ENCODE data around the gene MRPL55.

MRPL55 gene

GRCh38 chr1:228099331-228099732 lies 9.8 kb downstream of the MRPL55 start:
- ATAC-seq = no peak

DNA sequence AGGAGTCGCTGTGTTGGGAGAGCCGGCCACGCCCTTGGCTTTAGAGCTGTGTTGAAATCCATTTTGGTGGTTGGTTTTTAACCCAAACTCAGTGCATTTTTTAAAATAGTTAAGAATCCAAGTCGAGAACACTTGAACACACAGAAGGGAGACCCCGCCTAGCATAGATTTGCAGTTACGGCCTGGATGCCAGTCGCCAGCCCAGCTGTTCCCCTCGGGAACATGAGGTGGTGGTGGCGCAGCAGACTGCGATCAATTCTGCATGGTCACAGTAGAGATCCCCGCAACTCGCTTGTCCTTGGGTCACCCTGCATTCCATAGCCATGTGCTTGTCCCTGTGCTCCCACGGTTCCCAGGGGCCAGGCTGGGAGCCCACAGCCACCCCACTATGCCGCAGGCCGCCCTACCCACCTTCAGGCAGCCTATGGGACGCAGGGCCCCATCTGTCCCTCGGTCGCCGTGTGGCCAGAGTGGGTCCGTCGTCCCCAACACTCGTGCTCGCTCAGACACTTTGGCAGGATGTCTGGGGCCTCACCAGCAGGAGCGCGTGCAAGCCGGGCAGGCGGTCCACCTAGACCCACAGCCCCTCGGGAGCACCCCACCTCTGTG lies 10.7 kb downstream of the MRPL55 start:
- ATAC-seq = no peak

DNA sequence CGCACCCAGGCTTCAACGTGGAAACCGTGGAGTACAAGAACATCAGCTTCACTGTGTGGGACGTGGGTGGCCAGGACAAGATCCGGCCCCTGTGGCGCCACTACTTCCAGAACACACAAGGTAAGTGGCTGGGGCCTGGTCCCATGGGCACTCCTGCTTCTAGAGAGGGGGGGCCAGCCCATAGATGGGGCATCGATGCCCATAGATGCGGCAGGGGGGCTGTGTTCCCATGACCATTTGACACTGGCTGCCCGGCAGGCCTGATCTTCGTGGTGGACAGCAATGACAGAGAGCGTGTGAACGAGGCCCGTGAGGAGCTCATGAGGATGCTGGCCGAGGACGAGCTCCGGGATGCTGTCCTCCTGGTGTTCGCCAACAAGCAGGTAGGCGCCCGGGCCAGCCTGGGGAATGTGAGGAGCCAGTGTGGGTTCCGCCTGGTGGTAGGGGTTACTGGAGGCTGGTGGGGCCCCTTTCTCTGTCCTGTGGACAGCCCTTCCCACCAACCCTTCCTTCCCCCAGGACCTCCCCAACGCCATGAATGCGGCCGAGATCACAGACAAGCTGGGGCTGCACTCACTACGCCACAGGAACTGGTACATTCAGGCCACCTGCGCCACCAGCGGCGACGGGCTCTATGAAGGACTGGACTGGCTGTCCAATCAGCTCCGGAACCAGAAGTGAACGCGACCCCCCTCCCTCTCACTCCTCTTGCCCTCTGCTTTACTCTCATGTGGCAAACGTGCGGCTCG lies 11.6 kb downstream of the MRPL55 start:
- ATAC-seq = no peak

DNA sequence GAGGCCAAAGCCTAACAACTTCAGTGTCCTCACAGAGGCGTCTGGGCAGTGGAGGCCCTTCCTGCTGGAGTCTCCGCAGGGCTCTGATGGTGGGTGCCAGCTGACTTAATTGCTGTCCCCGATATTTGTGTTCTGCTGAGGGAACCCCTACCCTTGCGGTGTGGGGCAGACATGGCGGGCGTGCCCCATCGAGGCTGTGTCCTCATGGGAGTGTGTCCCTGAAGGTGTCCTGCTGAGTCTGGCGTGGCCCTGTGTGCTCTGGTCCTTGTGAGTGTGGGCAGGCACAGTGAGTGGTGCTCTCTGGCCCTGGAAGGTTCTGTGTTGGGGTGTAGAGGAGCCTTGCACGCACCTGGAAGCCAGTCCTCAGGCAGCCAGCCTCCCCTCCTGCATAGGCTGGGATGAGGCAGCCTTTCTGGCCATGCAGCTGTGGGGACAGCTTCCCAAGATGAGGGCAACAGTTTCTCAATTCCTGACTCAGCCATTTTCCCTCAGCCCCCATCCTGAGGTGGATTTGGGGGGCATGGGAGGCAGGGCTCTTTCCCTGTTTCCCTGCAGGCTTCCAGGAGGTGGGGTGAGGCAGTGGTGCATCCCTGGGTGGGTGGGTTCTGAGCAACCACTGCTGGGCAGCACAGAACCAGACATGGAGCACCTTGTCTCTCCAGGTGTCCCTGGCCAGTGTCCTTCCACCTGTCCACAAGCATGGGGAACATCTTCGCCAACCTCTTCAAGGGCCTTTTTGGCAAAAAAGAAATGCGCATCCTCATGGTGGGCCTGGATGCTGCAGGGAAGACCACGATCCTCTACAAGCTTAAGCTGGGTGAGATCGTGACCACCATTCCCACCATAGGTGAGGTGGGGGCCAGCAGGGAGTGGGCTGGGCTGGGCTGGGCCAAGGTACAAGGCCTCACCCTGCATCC lies 12.4 kb downstream of the MRPL55 start:
- ATAC-seq = no peak

GRCh38 chr1:228095938-228096337 lies 13.2 kb downstream of the MRPL55 start:
- ATAC-seq = no peak

DNA sequence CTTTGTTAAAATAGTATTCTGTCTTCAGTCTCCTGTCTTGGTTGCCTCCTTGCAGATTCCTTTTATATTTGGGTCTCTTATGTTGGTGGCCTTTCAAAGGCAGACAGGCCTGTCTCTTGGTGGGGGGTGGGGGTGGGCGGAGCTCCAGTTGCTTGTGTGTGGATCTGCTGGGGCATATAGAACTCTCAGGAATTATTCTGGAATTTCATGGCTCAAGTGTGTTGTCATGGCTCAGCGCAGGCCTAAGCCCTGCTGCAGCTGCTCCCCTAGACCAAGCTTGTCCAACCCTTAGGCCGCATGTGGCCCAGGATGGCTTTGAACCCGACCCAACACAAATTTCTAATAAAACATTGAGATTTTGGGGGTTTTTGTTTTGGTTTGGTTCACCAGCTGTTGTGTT lies 13.9 kb downstream of the MRPL55 start:
- no peak for ATAC-seq

- ATAC-seq = no peak
Measured at GRCh38 chr1:228094432-228095016, 14.6 kb downstream of the MRPL55 start.

GRCh38 chr1:228093050-228093906 lies 15.8 kb downstream of the MRPL55 start:
- no peak for ATAC-seq

- no peak for ATAC-seq
Measured at GRCh38 chr1:228092342-228093049, 16.6 kb downstream of the MRPL55 start.

DNA sequence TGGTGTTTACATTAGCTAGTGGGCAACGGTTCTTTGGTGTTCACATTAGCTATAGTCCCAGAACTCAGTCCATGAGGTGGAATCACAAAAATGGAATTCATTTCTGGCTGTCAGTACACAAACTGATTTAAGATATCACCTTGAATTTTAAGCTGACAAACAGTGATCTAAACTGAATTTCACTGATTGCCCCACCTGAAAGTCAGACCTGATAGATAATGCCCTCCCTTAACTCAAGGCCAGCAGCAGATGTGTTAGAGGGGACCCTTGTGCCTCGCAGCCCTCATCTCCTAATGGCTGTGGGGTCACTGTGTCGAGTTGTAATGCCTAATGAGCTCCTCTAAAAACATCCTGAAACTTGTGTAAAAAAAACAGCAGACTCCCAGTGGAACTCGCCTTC lies 18.0 kb downstream of the MRPL55 start:
- no peak for ATAC-seq

DNA sequence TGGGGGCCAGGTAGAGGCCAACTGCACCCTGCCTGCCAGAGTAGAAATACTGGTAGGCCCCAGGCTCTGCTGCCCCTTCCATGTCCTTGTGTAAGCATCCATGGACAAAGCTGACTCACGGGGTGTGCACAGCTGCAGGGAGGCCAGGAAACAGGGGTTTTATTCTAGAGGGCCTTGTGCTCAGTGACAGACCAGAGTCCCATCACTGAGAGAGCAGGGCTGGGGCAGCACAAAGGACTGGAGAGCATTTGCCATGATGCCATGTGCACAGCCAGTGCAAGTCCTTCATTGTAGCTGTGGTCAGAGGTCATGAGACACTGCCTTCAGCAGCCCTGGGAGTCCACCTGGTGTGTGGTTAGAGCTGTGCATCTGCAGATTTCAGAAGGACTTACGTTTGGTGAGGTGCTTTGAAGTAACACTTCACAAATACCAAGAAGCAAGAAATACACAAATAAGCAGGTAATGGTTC lies 18.5 kb downstream of the MRPL55 start:
- no peak for ATAC-seq

- ATAC-seq = no peak
Measured at GRCh38 chr1:228089519-228090380, 19.3 kb downstream of the MRPL55 start.

DNA sequence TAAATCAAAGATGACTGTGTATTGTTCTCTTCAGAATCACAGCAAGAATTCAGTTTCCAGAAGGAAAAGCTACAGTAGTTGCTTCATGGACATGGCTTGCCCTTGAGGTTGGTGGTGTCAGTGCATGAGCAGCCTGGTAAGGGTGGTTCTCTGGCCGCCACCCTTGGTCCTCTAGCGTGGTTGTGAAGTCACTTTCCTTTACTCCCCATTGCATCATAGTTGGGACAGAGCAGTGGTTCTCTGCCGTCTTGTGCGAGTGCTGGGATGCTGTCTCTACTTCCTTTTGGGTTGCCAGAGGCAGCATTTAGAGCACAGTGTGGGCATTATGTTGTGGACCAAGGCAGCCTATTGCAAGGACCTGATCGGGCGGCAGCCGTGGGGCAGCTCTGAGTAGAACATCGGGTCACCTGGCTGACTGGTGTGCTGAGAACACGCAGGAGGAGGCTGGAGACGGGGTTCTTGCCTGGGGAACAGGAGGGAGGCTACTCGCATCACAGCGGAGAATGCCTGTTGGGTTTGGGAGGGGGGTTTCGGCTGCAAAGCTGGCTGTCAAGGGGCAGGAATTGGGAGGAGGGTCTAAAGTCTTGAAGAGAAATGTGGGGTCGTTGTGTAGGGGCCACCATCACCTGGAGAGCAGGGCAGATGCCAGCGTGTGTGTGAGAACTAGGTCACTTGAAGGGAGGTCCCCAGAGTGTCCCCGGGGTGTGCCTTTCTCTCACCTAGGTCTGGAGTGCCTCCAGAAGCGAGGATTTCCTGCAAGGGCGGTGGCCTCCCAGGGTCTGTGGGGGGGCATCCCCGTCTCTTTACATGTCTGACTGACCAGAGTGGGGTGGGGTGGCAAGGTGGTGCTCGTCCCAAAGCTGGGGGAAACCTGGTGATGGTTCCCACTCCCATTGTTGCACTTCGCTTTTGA lies 20.3 kb downstream of the MRPL55 start:
- no peak for ATAC-seq

DNA sequence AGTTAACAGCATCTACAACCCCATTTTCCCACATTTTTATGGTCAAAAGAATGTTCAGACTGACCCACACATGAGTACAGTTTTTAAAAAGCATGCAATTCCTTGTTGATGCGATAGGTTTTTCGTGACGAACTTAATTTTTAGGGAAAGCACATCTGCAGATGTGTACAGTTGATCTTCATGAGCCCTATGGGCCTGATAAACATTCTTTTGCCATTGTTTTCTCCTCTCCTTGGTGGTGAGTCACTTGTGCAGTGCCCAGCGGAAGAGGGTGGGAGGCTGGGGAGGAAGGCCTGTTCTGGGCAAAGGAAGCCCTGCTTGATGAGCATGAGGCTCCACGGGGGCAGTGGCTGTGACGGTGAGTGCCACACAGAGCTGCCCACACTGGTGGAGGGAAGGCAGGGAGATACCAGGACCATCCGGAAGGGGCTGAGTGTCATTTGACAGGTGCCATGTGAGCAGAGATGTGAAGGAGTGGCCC lies 21.3 kb downstream of the MRPL55 start:
- peak in 1 of 2 donors; percentile 28 for ATAC-seq

GRCh38 chr1:228085287-228085951 lies 23.7 kb downstream of the MRPL55 start:
- ATAC-seq = no peak

- no peak for ATAC-seq
Measured at GRCh38 chr1:228084797-228085196, 24.3 kb downstream of the MRPL55 start.

DNA sequence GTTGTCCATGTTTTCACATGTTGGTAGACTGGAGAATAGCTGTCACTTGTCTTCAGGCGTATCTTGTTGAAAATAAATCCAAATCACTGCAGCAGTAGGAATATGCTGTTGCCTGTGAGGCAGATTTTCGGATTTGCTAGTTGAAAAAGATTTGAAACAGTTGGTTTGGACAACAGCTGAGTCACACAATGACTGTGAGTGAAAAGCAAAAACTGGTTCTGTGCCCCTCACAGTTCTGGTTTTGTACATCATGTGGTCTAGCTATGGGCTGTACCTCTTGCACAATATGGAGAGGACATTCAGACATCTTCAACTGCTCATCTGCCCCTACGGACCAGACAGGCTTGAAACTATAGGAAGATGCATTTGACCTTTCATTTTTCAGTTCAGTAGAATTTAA lies 24.8 kb downstream of the MRPL55 start:
- ATAC-seq = peak; percentile 13 to 50

DNA sequence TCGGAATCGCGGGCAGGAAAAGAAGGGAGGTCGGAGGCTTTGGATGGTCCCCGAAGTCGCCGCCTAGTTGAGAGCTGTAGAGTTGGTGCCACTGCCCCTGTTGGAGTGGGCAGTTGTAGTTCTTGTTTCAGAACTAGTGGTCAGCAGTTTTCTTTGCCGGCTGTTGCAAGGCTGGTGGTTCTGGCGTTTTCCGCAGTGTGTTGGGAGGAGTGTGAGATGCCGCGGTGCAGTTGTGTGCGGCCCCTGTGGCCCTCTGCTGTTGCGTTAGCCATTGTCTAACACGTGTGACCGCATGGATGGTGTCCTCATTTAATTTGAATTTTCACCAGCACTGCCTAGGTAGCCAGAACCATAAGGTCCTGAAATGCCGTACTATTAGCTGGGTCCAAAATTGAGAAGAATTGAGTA lies 25.2 kb downstream of the MRPL55 start:
- ATAC-seq = no peak

Data from activated CD4-positive, CD25-positive, alpha-beta regulatory T cell treated with anti-CD3 and anti-CD28 coated beads, Interleukin-2, amount 50 U/mL, for 24 hours (primary cell).